ENCODE results near the gene KCNQ1. TPM values are rescaled to one million over a fixed set of nuclear protein-coding genes. Genes with fewer than 3 reads are reported as not detected.

Gene KCNQ1
- total RNA-seq, 6 donors from 2014 or later = 18.0 to 45.4 (median 32.7) TPM

GRCh38 chr11:2816523-2816922, 371.7 kb downstream of the KCNQ1 start:
- H3K4me1 ChIP-seq = peaks cover 16 to 19% (median 18%) of the 10 kb centered on the region in 4 donors
- no peak for ATAC-seq (ENCODE audit: low FRiP score in 2 of 2)
- no peaks in the 10 kb centered on the region for H3K36me3 ChIP-seq
- DNase-seq = no peak
- WGBS, 2 donors = 73 to 96% methylated on average over 2 of the region's 2 CpGs
- H3K27ac ChIP-seq = no peak overlapping the region
- peaks cover 0 to 9% (median 7%) of the 10 kb centered on the region in 4 donors for H3K9me3 ChIP-seq
- TF ChIP-seq CTCF (IDR thresholded peaks at IDR 0.05) (no peak), POLR2AphosphoS5 (IDR thresholded peaks at IDR 0.05) (no peak), POLR2A (IDR thresholded peaks at IDR 0.05) (no peak), EP300 (IDR thresholded peaks at IDR 0.05) (no peak)
- H3K4me3 ChIP-seq = no peak overlapping the region
- H3K27me3 ChIP-seq = no peaks in the 10 kb centered on the region

- Histone ChIP-seq H3K4me3 (no peak overlapping the region), H3K27me3 (no peaks in the 10 kb centered on the region), H3K36me3 (no peaks in the 10 kb centered on the region), H3K9me3 (peaks cover 0 to 9% (median 7%) of the 10 kb centered on the region in 4 donors), H3K27ac (no peak overlapping the region), H3K4me1 (peaks cover 12 to 14% (median 13%) of the 10 kb centered on the region in 4 donors)
- TF ChIP-seq CTCF (IDR thresholded peaks at IDR 0.05) (no peak), EP300 (IDR thresholded peaks at IDR 0.05) (no peak), POLR2A (IDR thresholded peaks at IDR 0.05) (no peak), POLR2AphosphoS5 (IDR thresholded peaks at IDR 0.05) (no peak)
- DNase-seq = peak in 1 of 2 donors; percentile 49
- no peak for ATAC-seq (ENCODE audit: low FRiP score in 2 of 2)
- 73 to 88% methylated on average over 5 to 14 of the region's 15 CpGs for WGBS, 2 donors
These were observed 372.2 kb downstream of the KCNQ1 start for GRCh38 chr11:2816941-2817421.

GRCh38 chr11:2817431-2817830, 372.6 kb downstream of the KCNQ1 start:
- Histone ChIP-seq H3K27ac (no peak overlapping the region), H3K27me3 (no peaks in the 10 kb centered on the region), H3K4me1 (peaks cover 7 to 10% (median 9%) of the 10 kb centered on the region in 4 donors), H3K36me3 (no peaks in the 10 kb centered on the region), H3K9me3 (peaks cover 0 to 9% (median 7%) of the 10 kb centered on the region in 4 donors), H3K4me3 (no peak overlapping the region)
- TF ChIP-seq EP300 (IDR thresholded peaks at IDR 0.05) = no peak
- no peak for TF ChIP-seq POLR2A (IDR thresholded peaks at IDR 0.05)
- no peak for TF ChIP-seq CTCF (IDR thresholded peaks at IDR 0.05)
- no peak for TF ChIP-seq POLR2AphosphoS5 (IDR thresholded peaks at IDR 0.05)
- DNase-seq (no peak), ATAC-seq (ENCODE audit: low FRiP score in 2 of 2) (no peak)
- 66 to 88% methylated on average over 2 to 6 of the region's 6 CpGs for WGBS, 2 donors

- no peak overlapping the region for H3K27ac ChIP-seq
- no peak for DNase-seq
- no peaks in the 10 kb centered on the region for H3K27me3 ChIP-seq
- no peak for TF ChIP-seq CTCF (IDR thresholded peaks at IDR 0.05)
- no peak for TF ChIP-seq POLR2AphosphoS5 (IDR thresholded peaks at IDR 0.05)
- TF ChIP-seq POLR2A (IDR thresholded peaks at IDR 0.05) = no peak
- TF ChIP-seq EP300 (IDR thresholded peaks at IDR 0.05) = no peak
- no peak overlapping the region for H3K4me3 ChIP-seq
- ATAC-seq (ENCODE audit: low FRiP score in 2 of 2) = no peak
- peaks cover 1 to 4% (median 3%) of the 10 kb centered on the region in 4 donors for H3K4me1 ChIP-seq
- 91 to 97% methylated on average over 5 to 6 of the region's 6 CpGs for WGBS, 2 donors
- H3K36me3 ChIP-seq = no peaks in the 10 kb centered on the region
- H3K9me3 ChIP-seq = peaks cover 0 to 9% (median 7%) of the 10 kb centered on the region in 4 donors
These were observed 373.2 kb downstream of the KCNQ1 start for GRCh38 chr11:2818021-2818420.

- DNase-seq (peak in 1 of 2 donors; percentile 28), ATAC-seq (ENCODE audit: low FRiP score in 2 of 2) (no peak)
- WGBS, 2 donors = 86% methylated on average over 5 of the region's 5 CpGs; no CpG with 5 or more reads in 1 of the 2 donors
These were observed 373.7 kb downstream of the KCNQ1 start for GRCh38 chr11:2818503-2818902.

More at GRCh38 chr11:2818503-2818902, 373.7 kb downstream of the KCNQ1 start:
- no peaks in the 10 kb centered on the region for H3K27me3 ChIP-seq
- H3K4me1 ChIP-seq = no peaks in the 10 kb centered on the region
- H3K27ac ChIP-seq = no peak overlapping the region
- peaks cover 0 to 9% (median 7%) of the 10 kb centered on the region in 4 donors for H3K9me3 ChIP-seq
- TF ChIP-seq EP300 (IDR thresholded peaks at IDR 0.05) (no peak), POLR2AphosphoS5 (IDR thresholded peaks at IDR 0.05) (no peak), POLR2A (IDR thresholded peaks at IDR 0.05) (no peak), CTCF (IDR thresholded peaks at IDR 0.05) (no peak)
- no peak overlapping the region for H3K4me3 ChIP-seq
- H3K36me3 ChIP-seq = no peaks in the 10 kb centered on the region

Data from upper lobe of left lung (tissue), 6 donors.